OCI-LY1 (cell line): ENCODE results near the gene GTPBP1.

Experiments used
- H2AFZ ChIP-seq: fragments of 200-600 bp; sonication (generic), shearing (Covaris generic); 2 replicates; pipeline ENCODE4 v1.6.0; 2014; ENCODE audit warnings: antibody characterized with exemption, mild to moderate bottlenecking, low read length
- H3F3A ChIP-seq: fragments of 200-600 bp; sonication (generic), shearing (Covaris generic); 2 replicates; pipeline ENCODE4 v1.6.0; 2014; ENCODE audit warnings: mild to moderate bottlenecking, antibody characterized with exemption, low read length, moderate library complexity; ENCODE audit not compliant: insufficient read depth
- H3K27ac ChIP-seq: fragments of 200-600 bp; sonication (generic); 2 replicates; pipeline ENCODE4 v1.5.1; 2014; ENCODE audit warnings: low read length, mixed run types, mild to moderate bottlenecking, low read depth; ENCODE audit not compliant: poor library complexity, severe bottlenecking
- H3K27me3 ChIP-seq: fragments of 200-600 bp; sonication (generic); 2 replicates; pipeline ENCODE4 v1.6.0; 2014; ENCODE audit warnings: antibody characterized with exemption, mild to moderate bottlenecking, low read length, moderate library complexity; ENCODE audit not compliant: insufficient read depth
- H3K36me3 ChIP-seq: fragments of 200-600 bp; sonication (generic); 2 replicates; pipeline ENCODE4 v1.6.1; 2014; ENCODE audit warnings: mild to moderate bottlenecking, antibody characterized with exemption, low read length, moderate library complexity, mixed read lengths; ENCODE audit not compliant: insufficient read depth
- H3K4me1 ChIP-seq: fragments of 200-600 bp; sonication (generic); 2 replicates; pipeline ENCODE4 v1.5.1; 2014; ENCODE audit warnings: mild to moderate bottlenecking, low read length, moderate library complexity; ENCODE audit not compliant: insufficient read depth, severe bottlenecking
- H3K4me2 ChIP-seq: fragments of 200-600 bp; sonication (generic), shearing (Covaris generic); 2 replicates; pipeline ENCODE4 v1.6.1; 2014; ENCODE audit warnings: low read length
- H3K4me3 ChIP-seq: fragments of 200-600 bp; sonication (generic); 2 replicates; pipeline ENCODE4 v1.5.1; 2014; ENCODE audit warnings: low read length, low read depth, mild to moderate bottlenecking, mixed read lengths; ENCODE audit not compliant: poor library complexity, severe bottlenecking
- H3K79me2 ChIP-seq: fragments of 200-600 bp; shearing (Covaris generic); 2 replicates; pipeline ENCODE4 v1.6.1; 2016; ENCODE audit warnings: mixed run types, low read length, mixed read lengths; ENCODE audit not compliant: insufficient read depth
- H3K9ac ChIP-seq: fragments of 200-600 bp; sonication (generic), shearing (Covaris generic); 2 replicates; pipeline ENCODE4 v1.6.1; 2014; ENCODE audit warnings: mild to moderate bottlenecking, low read length, mixed read lengths
- H3K9me2 ChIP-seq: fragments of 200-600 bp; sonication (generic), shearing (Covaris generic); 2 replicates; pipeline ENCODE4 v1.6.1; 2014; ENCODE audit warnings: low read depth, mild to moderate bottlenecking, low read length, mixed read lengths
- H3K9me3 ChIP-seq: fragments of 200-600 bp; shearing (Covaris generic); 2 replicates; pipeline ENCODE4 v1.6.1; 2014; ENCODE audit warnings: low read length, mixed read lengths
- H4K20me1 ChIP-seq: fragments of 200-600 bp; sonication (generic), shearing (Covaris generic); 2 replicates; pipeline ENCODE4 v1.6.0; 2016; ENCODE audit warnings: mild to moderate bottlenecking, low read length; ENCODE audit not compliant: insufficient read depth
- EZH2 ChIP-seq: fragments of 200-600 bp; sonication (generic), shearing (Covaris generic); IDR thresholded peaks from 2 replicates; pipeline ENCODE4 v1.8.0; 2017; ENCODE audit warnings: borderline replicate concordance, mixed run types, mild to moderate bottlenecking, antibody characterized with exemption, low read length, moderate library complexity, mixed read lengths
- TF ChIP-seq, protein P1 (sequence below): fragments of 200-600 bp; sonication (generic), shearing (Covaris generic); IDR thresholded peaks from 2 replicates; pipeline ENCODE4 v1.5.1; 2017; ENCODE audit warnings: mild to moderate bottlenecking, antibody characterized with exemption, low read length, moderate library complexity, mixed read lengths

Gene GTPBP1

DNA sequence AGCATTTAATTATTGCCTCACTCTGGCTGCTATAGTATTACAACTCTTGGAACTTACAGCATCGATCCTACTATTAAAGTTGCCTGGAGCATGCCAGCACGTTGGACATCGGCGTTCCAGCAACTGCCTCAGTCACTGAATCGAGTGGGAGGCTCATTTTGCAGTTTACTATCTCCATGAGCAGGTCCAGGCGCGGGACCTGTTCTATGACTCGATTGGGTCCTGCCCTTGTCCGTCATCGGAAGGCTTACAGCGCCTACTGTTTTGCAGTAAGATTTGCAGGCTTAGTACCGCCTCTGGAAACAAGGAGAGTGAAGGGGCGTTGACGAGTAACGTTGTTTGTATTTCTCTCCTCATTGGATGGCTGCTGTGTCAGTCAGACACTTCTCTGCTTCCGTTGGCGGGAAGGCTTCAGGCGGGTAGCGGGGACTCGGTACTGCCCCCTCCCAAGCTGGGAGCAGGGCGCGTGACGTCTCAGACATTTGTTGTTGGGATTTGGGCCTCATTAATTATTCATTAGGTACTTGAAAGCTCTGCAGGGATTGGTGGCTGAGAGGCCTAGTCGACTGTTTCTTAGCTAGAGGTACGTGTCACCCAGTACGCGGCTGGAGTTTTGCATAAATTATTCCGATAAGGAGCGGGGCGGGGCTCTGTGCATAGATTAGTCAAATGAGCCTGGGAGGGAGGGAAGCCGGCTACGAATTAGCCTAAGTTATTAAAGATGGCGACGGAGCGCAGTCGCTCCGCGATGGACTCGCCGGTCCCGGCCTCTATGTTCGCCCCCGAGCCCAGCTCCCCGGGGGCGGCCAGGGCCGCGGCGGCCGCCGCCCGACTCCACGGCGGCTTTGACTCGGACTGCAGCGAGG is at the start of gene GTPBP1:
GTPBP1 (plus strand) TSS at position 710 of the 866 bp plus-strand sequence; CDS start at position 722, 12 bp downstream.
- H3K36me3 ChIP-seq = peaks cover 10% of the 10 kb centered on the region; the same call in 1 of the 2 replicates
- H3K4me3 ChIP-seq = peak within 1 kb of the TSS; percentile 98
- H3K9ac ChIP-seq = peak within 1 kb of the TSS; percentile 91
- H3F3A ChIP-seq = no peaks in the 10 kb centered on the region
- no peaks in the 10 kb centered on the region for H3K9me3 ChIP-seq
- peak within 1 kb of the TSS; percentile 71; the same call in 1 of the 2 replicates for H2AFZ ChIP-seq
- no peaks in the 10 kb centered on the region for H3K9me2 ChIP-seq
- TF ChIP-seq, protein P1, sequence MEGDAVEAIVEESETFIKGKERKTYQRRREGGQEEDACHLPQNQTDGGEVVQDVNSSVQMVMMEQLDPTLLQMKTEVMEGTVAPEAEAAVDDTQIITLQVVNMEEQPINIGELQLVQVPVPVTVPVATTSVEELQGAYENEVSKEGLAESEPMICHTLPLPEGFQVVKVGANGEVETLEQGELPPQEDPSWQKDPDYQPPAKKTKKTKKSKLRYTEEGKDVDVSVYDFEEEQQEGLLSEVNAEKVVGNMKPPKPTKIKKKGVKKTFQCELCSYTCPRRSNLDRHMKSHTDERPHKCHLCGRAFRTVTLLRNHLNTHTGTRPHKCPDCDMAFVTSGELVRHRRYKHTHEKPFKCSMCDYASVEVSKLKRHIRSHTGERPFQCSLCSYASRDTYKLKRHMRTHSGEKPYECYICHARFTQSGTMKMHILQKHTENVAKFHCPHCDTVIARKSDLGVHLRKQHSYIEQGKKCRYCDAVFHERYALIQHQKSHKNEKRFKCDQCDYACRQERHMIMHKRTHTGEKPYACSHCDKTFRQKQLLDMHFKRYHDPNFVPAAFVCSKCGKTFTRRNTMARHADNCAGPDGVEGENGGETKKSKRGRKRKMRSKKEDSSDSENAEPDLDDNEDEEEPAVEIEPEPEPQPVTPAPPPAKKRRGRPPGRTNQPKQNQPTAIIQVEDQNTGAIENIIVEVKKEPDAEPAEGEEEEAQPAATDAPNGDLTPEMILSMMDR = no peak
- 0 out of 2 replicates have a peak, but pooled peaks cover 4% of the 10 kb centered on the region for H4K20me1 ChIP-seq
- peak within 1 kb of the TSS; percentile 97 for H3K4me2 ChIP-seq
- peak within 1 kb of the TSS; percentile 94 for H3K27ac ChIP-seq
- H3K79me2 ChIP-seq = peaks cover 38% of the 10 kb centered on the region
- no peaks in the 10 kb centered on the region for H3K27me3 ChIP-seq
- peaks cover 61% of the 10 kb centered on the region for H3K4me1 ChIP-seq

DNA sequence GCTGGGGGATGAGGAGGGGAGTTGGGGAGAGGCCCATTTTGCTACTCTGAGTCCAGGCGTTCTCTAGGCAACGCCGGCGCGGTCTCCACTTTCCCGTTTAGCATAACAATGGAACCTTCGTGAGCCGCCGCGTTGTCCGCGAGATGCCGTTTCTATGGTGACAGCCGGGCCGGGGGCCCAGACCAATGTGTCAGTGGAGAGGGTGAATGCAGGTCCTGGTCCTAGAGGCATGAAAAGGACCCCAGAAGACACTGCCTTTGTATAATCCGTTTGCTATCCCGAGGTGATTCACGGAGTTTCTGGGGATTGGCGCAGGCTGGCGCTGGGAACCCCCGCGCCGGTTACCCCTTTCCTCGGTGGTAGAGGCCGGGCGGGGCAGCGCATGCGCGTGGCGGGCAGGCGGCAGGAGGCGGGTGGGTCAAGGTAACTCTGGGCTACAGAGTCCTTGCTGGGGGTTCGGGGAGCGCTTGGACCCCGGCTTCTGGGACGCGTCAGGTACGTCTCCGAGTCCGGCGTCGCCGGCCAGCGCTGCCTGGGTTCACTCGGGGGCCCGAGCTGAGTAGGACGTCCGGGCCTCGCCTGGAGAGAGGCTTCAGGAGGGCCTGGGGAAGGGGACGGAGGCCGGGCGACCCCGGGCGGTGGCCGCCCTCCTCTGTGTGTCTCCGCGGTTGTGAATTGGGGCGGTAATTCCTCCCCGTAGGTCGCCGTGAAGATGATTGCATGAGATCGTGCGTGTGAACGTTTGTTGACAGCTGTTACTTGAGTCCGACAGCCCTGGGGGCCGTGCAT is 49.3 kb upstream of the GTPBP1 start, which contains the start of the genes CBY1 and FAM227A:
CBY1 (plus strand) TSS at position 383 of the 789 bp plus-strand sequence. CDS start 11,417 bp downstream, outside the sequence.
FAM227A (minus strand) TSS at position 137 of the 789 bp plus-strand sequence. CDS start 6,224 bp downstream, outside the sequence.
- peak within 1 kb of the TSS; percentile 74 for H3K4me3 ChIP-seq
- no peak for TF ChIP-seq EZH2
- TF ChIP-seq, protein P1 = no peak
- H3K9me2 ChIP-seq = no peaks in the 10 kb centered on the region
- peak within 1 kb of the TSS; percentile 79 for H3K4me2 ChIP-seq
- H4K20me1 ChIP-seq = no peaks in the 10 kb centered on the region
- 0 out of 2 replicates have a peak, but pooled peaks cover 7% of the 10 kb centered on the region for H3K79me2 ChIP-seq
- peak within 1 kb of the TSS; percentile 47 for H3K27ac ChIP-seq
- no peaks in the 10 kb centered on the region for H3K27me3 ChIP-seq
- peak within 1 kb of the TSS; percentile 66 for H3K9ac ChIP-seq
- peaks cover 19% of the 10 kb centered on the region for H3K4me1 ChIP-seq
- H3K36me3 ChIP-seq = no peaks in the 10 kb centered on the region
- no peaks in the 10 kb centered on the region for H3K9me3 ChIP-seq
- no peaks in the 10 kb centered on the region for H3F3A ChIP-seq
- no peak within 1 kb of the TSS for H2AFZ ChIP-seq

DNA sequence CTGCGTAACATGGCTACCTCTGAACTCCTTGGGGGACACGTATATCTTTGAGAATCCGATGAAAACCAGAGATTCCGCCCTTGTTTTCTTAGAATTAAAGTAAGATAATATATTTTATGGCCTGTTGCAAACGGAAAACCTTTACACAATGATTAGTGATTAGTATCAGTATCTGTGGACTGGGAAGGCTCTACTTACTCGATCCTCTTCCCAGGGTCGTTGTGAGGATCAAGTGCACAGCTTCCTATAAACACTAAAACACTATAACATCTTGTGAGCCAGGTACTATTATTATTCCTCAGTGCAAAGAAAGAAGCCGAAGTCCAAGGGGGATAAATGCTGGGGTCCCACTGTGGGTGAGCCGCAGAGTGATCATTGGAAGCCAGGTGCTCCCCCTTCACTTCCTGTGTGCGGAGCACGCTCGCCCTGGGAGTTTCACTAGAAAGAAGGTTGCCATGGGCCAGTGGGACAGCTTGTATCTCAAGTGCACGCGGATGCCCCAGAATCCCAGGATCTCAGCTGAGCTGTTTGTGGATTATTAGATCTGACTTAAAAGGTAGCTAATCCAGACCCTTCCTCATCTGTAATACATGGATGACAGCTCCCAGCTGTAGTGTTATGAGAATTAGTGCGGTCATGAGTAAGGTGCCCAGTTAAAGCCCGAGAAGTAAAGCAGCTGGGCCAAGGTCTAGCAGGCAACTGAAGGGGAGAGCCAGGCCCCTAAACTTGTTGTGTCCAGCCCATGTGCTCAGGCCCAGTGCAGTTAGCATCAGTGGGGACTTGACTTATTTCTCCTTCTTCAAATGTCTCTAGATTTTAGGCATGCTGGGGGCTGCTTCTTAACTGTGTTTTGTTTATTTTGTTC is 48.5 kb upstream of the GTPBP1 start:
- Histone ChIP-seq H3K4me2 (peak overlapping the region; percentile 79), H3K9me2 (no peaks in the 10 kb centered on the region), H3K4me3 (peak overlapping the region; percentile 74), H3K9ac (peak overlapping the region; percentile 66), H3K79me2 (0 out of 2 replicates have a peak, but pooled peaks cover 7% of the 10 kb centered on the region), H3K36me3 (no peaks in the 10 kb centered on the region), H2AFZ (no peak overlapping the region), H3K9me3 (no peaks in the 10 kb centered on the region), H3K4me1 (peaks cover 19% of the 10 kb centered on the region), H3K27me3 (no peaks in the 10 kb centered on the region), H4K20me1 (no peaks in the 10 kb centered on the region), H3F3A (no peaks in the 10 kb centered on the region), H3K27ac (peak overlapping the region; percentile 5)
- TF ChIP-seq EZH2 = no peak
- TF ChIP-seq, protein P1 = no peak
